ENCODE measurements around the gene EVI5L.
"Not testable (repeated sequence)": the region's sequence is repeated elsewhere in the genome, so short reads cannot be mapped to it uniquely, and the experiment has no call there.

DNA sequence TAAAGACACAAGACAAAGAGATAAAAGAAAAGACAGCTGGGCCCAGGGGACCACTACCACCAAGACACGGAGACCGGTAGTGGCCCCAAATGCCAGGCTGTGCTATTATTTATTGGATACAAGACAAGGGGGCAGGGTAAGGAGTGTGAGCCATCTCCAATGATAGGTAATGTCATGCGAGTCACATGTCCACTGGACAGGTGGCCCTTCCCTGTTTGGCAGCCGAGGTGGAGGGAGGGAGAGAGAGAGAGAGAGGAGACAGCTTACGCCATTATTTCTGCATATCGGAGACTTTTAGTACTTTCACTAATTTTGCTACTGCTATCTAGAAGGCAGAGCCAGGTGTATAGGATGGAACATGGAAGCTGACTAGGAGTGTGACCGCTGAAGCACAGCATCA lies 37.3 kb upstream of the EVI5L start:
- TF ChIP-seq, protein P1, sequence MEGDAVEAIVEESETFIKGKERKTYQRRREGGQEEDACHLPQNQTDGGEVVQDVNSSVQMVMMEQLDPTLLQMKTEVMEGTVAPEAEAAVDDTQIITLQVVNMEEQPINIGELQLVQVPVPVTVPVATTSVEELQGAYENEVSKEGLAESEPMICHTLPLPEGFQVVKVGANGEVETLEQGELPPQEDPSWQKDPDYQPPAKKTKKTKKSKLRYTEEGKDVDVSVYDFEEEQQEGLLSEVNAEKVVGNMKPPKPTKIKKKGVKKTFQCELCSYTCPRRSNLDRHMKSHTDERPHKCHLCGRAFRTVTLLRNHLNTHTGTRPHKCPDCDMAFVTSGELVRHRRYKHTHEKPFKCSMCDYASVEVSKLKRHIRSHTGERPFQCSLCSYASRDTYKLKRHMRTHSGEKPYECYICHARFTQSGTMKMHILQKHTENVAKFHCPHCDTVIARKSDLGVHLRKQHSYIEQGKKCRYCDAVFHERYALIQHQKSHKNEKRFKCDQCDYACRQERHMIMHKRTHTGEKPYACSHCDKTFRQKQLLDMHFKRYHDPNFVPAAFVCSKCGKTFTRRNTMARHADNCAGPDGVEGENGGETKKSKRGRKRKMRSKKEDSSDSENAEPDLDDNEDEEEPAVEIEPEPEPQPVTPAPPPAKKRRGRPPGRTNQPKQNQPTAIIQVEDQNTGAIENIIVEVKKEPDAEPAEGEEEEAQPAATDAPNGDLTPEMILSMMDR (IDR thresholded peaks at IDR 0.05): not testable (repeated sequence)
- TF ChIP-seq POLR2A (IDR thresholded peaks at IDR 0.05): not testable (repeated sequence)
